Stimulated activated CD8-positive, alpha-beta memory T cell treated with anti-CD3 and anti-CD28 coated beads, Interleukin-4, amount 100 ng/mL, for 24 hours (primary cell): ENCODE data around the gene ANAPC2.
A peak's percentile ranks its signal among the peaks of the same experiment; 100 is the strongest.

Source experiments
- DNase-seq: peaks from one replicate; pipeline ENCODE4 v3.0.0-alpha.2; 2020; ENCODE audit warnings: low read depth

ANAPC2 gene

DNA sequence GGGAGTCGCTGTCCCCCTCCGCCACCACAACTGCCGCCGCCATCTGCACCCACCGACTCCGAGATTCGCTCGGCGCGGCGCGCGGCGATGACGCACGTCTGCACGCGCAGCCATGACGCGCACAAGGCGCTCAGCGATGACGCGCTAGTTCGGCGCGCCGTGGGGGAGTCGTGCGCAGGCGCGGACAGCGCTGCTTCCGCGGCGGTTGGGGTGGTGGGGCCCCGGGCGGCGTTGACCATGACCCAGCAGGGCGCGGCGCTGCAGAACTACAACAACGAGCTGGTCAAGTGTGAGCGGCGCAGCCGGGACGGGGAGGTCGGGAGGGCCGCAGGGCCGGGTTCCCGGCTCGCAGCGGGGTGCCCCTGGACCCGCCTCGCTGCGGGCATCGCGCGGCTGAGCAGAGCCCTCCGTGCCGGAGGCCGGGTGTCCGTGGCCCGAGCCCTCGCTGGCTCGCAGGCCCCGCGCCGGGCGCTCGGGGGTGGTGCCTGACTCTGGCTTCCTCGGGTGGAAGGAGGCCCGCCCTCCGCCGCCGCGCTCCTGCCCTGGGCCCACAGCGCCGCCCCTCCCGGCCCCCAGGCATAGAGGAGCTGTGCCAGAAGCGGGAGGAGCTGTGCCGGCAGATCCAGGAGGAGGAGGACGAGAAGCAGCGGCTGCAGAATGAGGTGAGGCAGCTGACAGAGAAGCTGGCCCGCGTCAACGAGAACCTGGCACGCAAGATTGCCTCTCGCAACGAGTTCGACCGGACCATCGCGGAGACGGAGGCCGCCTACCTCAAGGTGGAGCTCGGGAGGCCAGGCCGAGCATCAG is at the start of gene ANAPC2, which contains the start of gene SSNA1:
TSS of gene ANAPC2 (minus strand) at position 71 of the 807 bp plus-strand sequence. CDS start at position 43, 28 bp downstream.
TSS of gene SSNA1 (plus strand) at position 187 of the 807 bp plus-strand sequence. CDS start at position 238, 51 bp downstream.
- DNase-seq = peak; percentile 90

- DNase-seq = no peak
These were observed 48.6 kb upstream of the ANAPC2 start for GRCh38 chr9:137236936-137237421.

DNA sequence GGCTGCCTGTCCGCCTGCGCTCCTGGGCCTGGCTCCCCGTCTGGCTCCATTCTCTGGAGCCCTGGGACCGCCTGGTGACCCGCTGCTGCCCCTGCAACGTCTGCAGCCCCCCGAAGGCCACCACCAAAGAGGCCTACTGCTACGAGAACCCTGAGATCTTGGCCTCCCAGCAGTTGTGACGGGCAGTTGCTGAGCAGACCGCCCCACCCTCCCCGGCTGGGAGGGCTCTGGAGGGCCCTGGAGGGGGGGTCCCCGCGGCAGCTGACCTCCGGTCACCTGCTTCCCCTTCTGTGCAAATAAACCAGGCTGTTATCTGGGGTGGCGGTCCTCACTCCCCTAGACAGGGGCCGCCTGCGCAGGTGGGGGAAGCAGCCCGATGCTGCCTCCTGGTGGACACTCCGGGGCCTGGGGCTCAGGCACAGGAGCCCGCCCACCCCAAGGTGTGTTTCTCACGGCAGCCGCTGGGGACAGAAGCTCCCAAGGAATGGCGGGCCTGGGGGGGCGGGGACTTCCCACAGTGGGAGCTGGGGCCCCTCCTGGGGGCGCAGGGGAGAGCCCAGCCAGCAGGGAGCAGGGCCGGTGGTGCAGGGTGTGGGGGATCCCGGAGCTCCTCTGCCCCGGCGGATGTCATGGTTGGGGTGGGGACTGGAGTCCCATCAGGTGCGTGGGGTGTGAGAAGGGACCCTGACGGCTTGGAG is 48.0 kb upstream of the ANAPC2 start:
- peak; percentile 87 for DNase-seq

DNA sequence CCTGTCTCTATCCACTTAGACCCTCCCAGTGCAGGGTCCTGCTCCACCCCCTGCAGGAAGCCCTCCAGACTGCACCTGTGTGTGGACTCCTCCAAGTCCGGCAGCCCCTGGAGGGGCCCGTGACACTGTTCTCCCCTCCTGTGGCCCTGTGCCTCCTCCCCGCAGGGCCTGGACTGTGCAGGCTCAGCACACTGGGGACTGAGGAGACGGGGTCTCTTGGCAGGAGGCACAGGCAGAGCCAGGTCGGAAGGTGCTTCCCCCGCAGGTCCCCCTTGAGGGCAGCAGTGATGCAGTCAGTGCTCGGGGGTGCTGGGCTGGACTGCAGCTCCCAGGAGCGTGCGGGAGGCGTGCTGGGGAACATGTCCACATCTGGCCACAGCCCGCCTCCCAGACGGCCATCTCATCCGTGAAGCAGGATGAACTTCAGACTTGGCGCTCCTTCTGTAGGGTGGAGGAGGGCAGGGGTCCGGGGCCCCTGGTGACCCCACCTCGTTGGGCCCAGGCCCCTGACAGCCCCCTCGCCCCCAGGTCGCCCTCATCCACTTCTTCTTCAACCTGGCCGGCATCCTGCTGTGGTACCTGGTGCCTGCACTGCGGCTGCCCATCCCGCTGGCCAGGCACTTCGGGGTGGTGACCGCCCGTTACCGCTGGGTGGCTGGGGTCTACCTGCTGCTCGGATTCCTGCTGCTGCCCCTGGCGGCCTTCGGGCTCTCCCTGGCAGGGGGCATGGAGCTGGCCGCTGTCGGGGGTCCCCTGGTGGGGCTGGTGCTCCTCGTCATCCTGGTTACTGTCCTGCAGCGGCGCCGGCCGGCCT is 47.3 kb upstream of the ANAPC2 start:
- no peak for DNase-seq

DNA sequence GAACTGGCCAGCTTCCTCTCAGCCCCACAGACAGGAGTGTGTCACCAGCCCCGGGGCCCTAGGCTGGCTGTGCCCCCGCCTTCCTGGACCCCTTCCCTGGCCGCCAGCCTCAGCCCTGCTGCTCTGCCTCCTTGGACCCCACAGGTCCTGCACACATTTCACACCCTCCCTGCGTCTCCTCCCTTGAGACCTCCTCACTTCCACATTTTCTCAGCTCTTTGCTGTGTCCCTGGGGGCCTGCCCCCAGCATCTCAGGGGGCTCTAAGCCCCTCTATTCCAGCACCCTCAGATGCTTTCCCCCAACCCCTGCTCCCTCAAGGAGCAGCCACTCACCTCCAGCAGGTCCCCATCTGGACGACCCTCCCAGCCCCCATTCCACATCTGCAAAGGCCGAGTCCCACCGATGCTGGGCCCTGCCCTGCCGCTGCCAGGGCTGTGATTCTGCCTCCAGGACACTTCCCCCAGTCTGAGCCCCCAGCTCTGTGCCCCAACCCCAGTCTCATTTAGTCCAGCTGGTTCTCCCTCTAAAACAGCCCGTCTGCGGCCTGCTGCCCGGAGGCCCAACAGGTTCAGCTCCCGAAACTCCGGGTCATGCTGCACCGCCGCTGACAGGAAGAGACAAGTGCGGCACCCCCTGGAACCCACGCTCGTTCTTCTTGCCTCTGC is 46.5 kb upstream of the ANAPC2 start:
- no peak for DNase-seq

- DNase-seq = no peak
These were observed 45.8 kb upstream of the ANAPC2 start for GRCh38 chr9:137234055-137234697.

DNA sequence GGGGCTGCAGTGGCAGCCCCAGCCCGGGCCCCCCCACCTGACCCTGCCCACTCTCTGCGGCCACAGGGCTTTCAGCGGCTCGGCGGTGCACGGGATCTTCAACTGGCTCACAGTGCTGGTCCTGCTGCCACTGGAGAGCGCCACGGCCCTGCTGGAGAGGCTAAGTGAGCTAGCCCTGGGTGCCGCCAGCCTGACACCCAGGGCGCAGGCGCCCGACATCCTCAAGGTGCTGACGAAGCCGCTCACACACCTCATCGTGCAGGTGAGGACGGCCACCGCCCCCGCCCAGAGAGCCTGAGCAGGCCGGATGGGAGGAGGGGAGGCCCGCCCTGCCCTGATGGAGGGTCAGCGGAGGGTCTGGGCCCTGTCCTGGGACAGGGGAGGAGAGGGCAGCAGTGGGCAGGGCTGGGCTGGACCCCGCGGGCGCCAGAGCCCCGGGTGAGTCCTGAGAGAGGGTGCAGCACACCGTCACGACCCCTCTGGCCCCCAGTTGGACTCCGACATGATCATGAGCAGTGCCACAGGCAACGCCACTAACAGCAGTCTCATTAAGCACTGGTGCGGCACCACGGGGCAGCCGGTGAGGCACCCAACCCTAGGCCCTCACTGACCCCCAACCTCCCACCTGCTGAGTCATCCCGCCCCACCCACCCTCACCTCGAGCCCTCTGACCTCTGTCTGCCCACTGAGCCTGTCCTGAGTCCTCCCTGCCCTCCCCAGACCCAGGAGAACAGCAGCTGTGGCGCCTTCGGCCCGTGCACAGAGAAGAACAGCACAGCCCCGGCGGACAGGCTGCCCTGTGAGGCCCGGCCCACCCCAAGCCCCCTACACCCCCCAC is 45.0 kb upstream of the ANAPC2 start:
- no peak for DNase-seq

- no peak for DNase-seq
These were observed 44.1 kb upstream of the ANAPC2 start for GRCh38 chr9:137232510-137232909.

GRCh38 chr9:137232101-137232500 is 43.7 kb upstream of the ANAPC2 start:
- DNase-seq = no peak

- DNase-seq = no peak
These were observed 43.1 kb upstream of the ANAPC2 start for GRCh38 chr9:137231372-137232039.

GRCh38 chr9:137230705-137231371 is 42.5 kb upstream of the ANAPC2 start, which contains the start of gene SLC34A3:
TSS of gene SLC34A3 (plus strand) at chr9:137230901. CDS start at chr9:137231703, 802 bp downstream.
- DNase-seq = no peak

GRCh38 chr9:137229903-137230704 is 41.7 kb upstream of the ANAPC2 start:
- DNase-seq = no peak

DNA sequence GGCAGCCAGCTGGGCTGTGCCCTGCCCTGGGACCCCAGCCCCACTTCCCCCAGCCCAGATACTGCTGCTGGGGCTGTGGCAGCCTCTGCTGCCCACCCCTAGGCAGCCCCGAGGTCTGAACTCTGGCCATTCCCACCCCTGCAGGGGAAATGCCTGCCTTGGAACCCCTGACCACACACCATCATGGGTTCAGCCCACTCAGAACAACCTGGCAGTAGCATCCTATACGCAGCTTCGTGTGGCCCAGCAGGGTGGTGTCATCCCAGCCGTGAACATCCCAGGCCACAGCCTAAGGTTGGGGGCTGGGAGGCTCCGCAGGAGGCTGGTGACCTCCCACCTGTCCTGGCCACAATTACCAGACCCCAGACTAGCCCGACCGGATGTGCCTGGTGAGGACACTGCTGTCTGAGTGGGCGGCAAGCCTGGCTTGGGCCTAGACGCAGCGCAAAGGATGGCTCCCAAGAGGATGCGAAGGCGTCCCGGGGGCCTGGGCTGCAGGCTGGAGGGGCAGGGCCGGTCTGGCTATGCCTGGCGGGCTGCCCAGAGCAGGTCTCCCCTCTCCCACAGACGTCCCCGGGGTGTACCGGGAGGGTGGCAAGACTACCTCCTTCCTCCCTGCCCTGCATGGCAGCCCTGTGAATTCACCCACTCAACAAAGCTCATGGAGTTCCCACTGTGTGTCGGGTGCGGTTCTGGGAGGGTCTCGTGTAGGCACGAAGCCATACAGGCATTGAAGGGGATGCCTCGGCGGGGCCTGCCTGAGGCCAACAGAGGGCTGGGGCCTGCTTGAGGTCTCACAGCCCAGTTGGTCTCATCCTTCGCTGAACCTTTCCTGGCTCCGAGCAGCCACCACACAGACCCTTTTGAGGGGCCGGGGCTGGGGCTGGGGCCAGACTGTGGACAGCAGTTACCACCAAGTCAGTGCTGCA is 40.9 kb upstream of the ANAPC2 start:
- no peak for DNase-seq

DNA sequence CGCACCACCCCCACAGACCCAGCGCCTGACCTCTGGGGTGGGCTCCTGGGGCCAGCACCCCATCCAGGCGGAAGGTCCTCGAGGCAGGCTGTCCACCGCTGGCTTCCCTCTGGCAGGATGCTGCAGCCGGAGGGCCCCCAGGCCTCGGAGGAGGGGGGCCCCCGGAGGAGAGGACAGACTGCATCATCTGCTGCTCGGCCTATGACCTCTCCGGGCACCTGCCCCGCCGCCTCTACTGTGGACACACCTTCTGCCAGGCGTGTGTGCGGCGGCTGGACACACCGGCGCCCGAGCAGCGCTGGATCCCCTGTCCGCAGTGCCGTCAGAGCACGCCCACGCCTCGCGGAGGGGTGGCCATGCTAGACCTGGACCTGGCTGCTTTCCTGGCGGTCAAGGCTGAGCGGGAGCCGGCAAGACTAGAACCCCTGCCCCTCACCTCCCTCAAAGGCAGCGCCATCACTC is 40.2 kb upstream of the ANAPC2 start:
- no peak for DNase-seq

DNA sequence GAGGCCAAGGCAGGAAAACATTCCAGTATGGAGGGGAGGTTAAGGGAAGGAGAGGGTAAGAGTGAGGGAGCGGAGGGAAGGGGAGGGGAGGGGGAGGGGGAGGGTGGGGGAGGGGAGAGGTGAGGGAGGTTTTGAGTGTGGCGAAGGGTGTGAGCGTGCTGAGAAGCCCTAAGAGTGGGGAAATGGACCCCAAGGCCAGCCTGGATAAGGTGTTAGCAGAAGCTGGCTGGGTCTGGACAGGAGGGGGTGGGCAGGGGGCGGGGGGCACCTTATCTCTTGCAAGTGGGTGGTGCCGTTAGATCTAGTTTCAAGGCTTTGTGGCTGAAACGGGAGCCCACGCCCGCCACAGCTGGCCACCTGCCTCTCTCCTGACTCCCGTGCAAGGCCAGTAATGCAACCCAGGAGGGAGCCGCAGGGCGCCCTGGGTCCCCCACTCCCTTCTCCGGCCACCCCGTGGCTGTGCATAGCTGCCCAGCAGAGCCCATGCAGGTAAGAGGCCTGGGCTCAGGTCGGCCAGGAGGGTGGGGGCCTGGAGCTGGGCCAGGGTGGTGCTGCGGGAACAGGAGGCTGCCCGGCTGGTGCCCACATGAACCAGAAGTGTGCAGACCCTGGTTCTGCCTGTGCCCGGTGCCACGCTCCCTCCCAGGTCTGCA is 39.6 kb upstream of the ANAPC2 start:
- no peak for DNase-seq
